GM12878 (cell line): Measurements from ENCODE around the gene ZCCHC4. TPM values are rescaled to one million over a fixed set of nuclear protein-coding genes. Genes with fewer than 3 reads are reported as not detected.

ENCODE experiments used
- ATAC-seq: fragments of 200-7000 bp; cut with Tn5 transposase; 3 replicates; pipeline ENCODE4 v1.9.1; 2020; ENCODE audit warnings: mild to moderate bottlenecking, moderate library complexity
- BruUV-seq: library from RNA; stranded (reverse); fragments of 400-500 nt; replicated peaks from 2 replicates; lab custom pipeline; 2021; lab: Mats Ljungman, UMichigan
- CTCF ChIA-PET: fragments of 300-600 bp; sonication (Branson Sonifier 250); formaldehyde crosslinking; extraction: SDS; loops from one replicate; lab custom pipeline; 2021; ENCODE audit warnings: inconsistent platforms; lab: Yijun Ruan, JAX
- POLR2A ChIA-PET: fragments of 350-600 bp; formaldehyde crosslinking; extraction: SDS; loops from one replicate; lab custom pipeline; 2021; ENCODE audit warnings: inconsistent platforms; lab: Charles Lee
- RAD21 ChIA-PET: fragments of 300-600 bp; sonication (Branson Sonifier 250); formaldehyde crosslinking; loops from one replicate; lab custom pipeline; 2023; ENCODE audit warnings: antibody characterized with exemption; ENCODE audit not compliant: unreplicated experiment; lab: Charles Lee
- SMC1A ChIA-PET: fragments of 300-600 bp; sonication (Branson Sonifier 250); formaldehyde crosslinking; loops from one replicate; lab custom pipeline; 2023; ENCODE audit not compliant: unreplicated experiment, uncharacterized antibody; lab: Charles Lee
- DNase-seq: peaks from one replicate; pipeline ENCODE4 v3.0.0-alpha.2; 2011; ENCODE audit warnings: low read depth, low spot score
- FAIRE-seq: peaks from 3 replicates; lab custom pipeline; 2011; peaks lifted over from hg19 to GRCh38; lab: Jason Lieb, UNC
- H2AFZ ChIP-seq: 2 replicates; pipeline ENCODE4 v1.6.0; 2011; ENCODE audit warnings: low read depth, low read length, control low read depth; ENCODE audit not compliant: control insufficient read depth
- H3K27ac ChIP-seq: 2 replicates; pipeline ENCODE4 v1.5.1; 2011; ENCODE audit warnings: control low read depth; ENCODE audit not compliant: control insufficient read depth, insufficient read depth
- H3K27me3 ChIP-seq, 2 experiments: replicated peaks in 1 of 2; 2 replicates each; pipeline versions ENCODE4 v1.6.0 to v1.6.1; 2011; ENCODE audit warnings: low read length in 1 of 2; ENCODE audit not compliant: control insufficient read depth in 2 of 2, insufficient read depth in 2 of 2
- H3K36me3 ChIP-seq, 2 experiments: 2 replicates each; pipeline ENCODE4 v1.5.1; 2011; ENCODE audit warnings: low read length in 1 of 2; ENCODE audit not compliant: control insufficient read depth in 2 of 2, insufficient read depth in 2 of 2
- H3K4me1 ChIP-seq: 2 replicates; pipeline ENCODE4 v1.6.1; 2011; ENCODE audit warnings: mild to moderate bottlenecking, low read length, moderate library complexity, mixed read lengths; ENCODE audit not compliant: control insufficient read depth, insufficient read depth
- H3K4me2 ChIP-seq: 2 replicates; pipeline ENCODE4 v1.6.0; 2011; ENCODE audit warnings: control low read depth; ENCODE audit not compliant: control insufficient read depth, insufficient read depth
- H3K4me3 ChIP-seq: fragments of 200-600 bp; sonication (generic); 2 replicates; pipeline ENCODE4 v1.5.1; 2016
- H3K79me2 ChIP-seq: 2 replicates; pipeline ENCODE4 v1.6.0; 2011; ENCODE audit warnings: low read length; ENCODE audit not compliant: control insufficient read depth, insufficient read depth
- H3K9ac ChIP-seq: 2 replicates; pipeline ENCODE4 v1.8.0; 2011; ENCODE audit warnings: low read length, control low read depth, mixed read lengths; ENCODE audit not compliant: control insufficient read depth, insufficient read depth
- H3K9me3 ChIP-seq: replicated peaks from 3 replicates; pipeline ENCODE4 v1.5.1; 2011; ENCODE audit warnings: mild to moderate bottlenecking, low read length; ENCODE audit not compliant: control insufficient read depth, insufficient read depth
- H4K20me1 ChIP-seq: 2 replicates; pipeline ENCODE4 v1.6.0; 2011; ENCODE audit not compliant: control insufficient read depth, insufficient read depth
- ELK1 ChIP-seq: IDR thresholded peaks from 2 replicates; pipeline ENCODE4 v1.6.1; 2012; ENCODE audit warnings: low read depth, low read length, improper control_type of control experiment
- GATAD2B ChIP-seq: fragments of 450-650 bp; conservative IDR thresholded peaks from 2 replicates; pipeline ENCODE4 v1.6.1; 2017; ENCODE audit warnings: low read depth, mild to moderate bottlenecking, moderate library complexity
- HSF1 ChIP-seq: fragments of 150-350 bp; IDR thresholded peaks from 2 replicates; pipeline ENCODE4 v1.6.1; 2014; ENCODE audit warnings: mild to moderate bottlenecking, low read depth, low read length
- MTA3 ChIP-seq: IDR thresholded peaks from 2 replicates; pipeline ENCODE4 v1.6.1; 2012; ENCODE audit warnings: low read length, inconsistent platforms, borderline replicate concordance
- PKNOX1 ChIP-seq: fragments of 450-650 bp; IDR thresholded peaks from 2 replicates; pipeline ENCODE4 v1.6.1; 2016; ENCODE audit warnings: mild to moderate bottlenecking
- POLR2A ChIP-seq: IDR thresholded peaks from 2 replicates; pipeline ENCODE4 v1.6.1; 2011; ENCODE audit warnings: low read depth, mild to moderate bottlenecking, low read length
- PRDM15 ChIP-seq: fragments of 450-650 bp; formaldehyde crosslinking; IDR thresholded peaks from 2 replicates; pipeline ENCODE4 v1.4.0; 2020; ENCODE audit warnings: mild to moderate bottlenecking, moderate library complexity
- RCOR1 ChIP-seq: conservative IDR thresholded peaks from 2 replicates; pipeline ENCODE4 v1.6.1; 2012; ENCODE audit warnings: low read depth, low read length, improper control_type of control experiment
- SUZ12 ChIP-seq: fragments of 200-600 bp; sonication (generic); IDR thresholded peaks from one replicate; pipeline ENCODE4 v1.6.1; 2018; ENCODE audit warnings: antibody characterized with exemption, mild to moderate bottlenecking; ENCODE audit not compliant: unreplicated experiment
- WGBS: methylation state at CpG from one replicate; pipeline ENCODE4 v1.1.6; 2016; ENCODE audit warnings: low lambda C conversion rate; ENCODE audit not compliant: insufficient replicate concordance, insufficient coverage; ENCODE audit errors: missing lambda C conversion rate; 5-methylcytosine and 5-hydroxymethylcytosine counted together
- in situ Hi-C: fragments of 300-500 bp; cut with MboI; formaldehyde crosslinking; loops from 9 replicates; pipeline ENCODE4 v1.14.3; 2018; ENCODE audit warnings: mixed read lengths
- intact Hi-C: fragments of 100-400 bp; cut with micrococcal nuclease; formaldehyde crosslinking; loops from one replicate; pipeline ENCODE4 v1.14.2; 2022; ENCODE audit not compliant: unreplicated experiment
- polyA plus RNA-seq, 11 experiments: library from polyadenylated mRNA; depleted of rRNA in 4 of 11; unstranded in 6 of 11; stranded (reverse) in 5 of 11; fragments of >200 nt; fragmentation: Nextera tagmentation in 4 of 11; fragmentation: Illumina TruSeq in 1 of 11; extraction: Ambion mirVana in 4 of 11; extraction: Trizol in 1 of 11; gene quantifications; 1 replicate in 1 of 11; 2 replicates in 10 of 11; pipeline versions ENCODE4 v1.2.1 to v1.2.3, GENCODE V29; 2011 to 2016; ENCODE audit warnings: inconsistent platforms in 2 of 11, missing spikeins in 2 of 11, low read depth in 1 of 11
- total RNA-seq, 4 experiments: library from RNA; depleted of rRNA in 3 of 4; stranded (reverse); fragments of >200 nt in 3 of 4; fragmentation: Illumina TruSeq in 1 of 4; extraction: Trizol in 1 of 4; gene quantifications; 2 replicates each; pipeline versions ENCODE4 v1.2.1 to v1.2.3, GENCODE V29; 2013 to 2021

ZCCHC4 gene
- total and polyA plus RNA-seq, 10 of the 15 experiments (the other 5 are each of a cell fraction or from before 2014, with no cell fraction given), result 3.2 to 17.7 (median 12.7) TPM

- ATAC-seq, result no peak
- BruUV-seq, result no TSS peak
- intact Hi-C loops (no loop called here), in situ Hi-C loops (no loop called here)
- H3K9me3 ChIP-seq, result 0 out of 3 replicates have a peak, but pooled peaks cover 2% of the 10 kb centered on the region
- ChIA-PET RAD21 (no interaction called here), CTCF (no interaction called here), SMC1A (no interaction called here), POLR2A (interaction anchor here (1.1 kb wide), 1 partner anchor 9 kb away, joined by 3 read pairs; no protein-coding TSS in a partner anchor)
- FAIRE-seq, result no peak
- H4K20me1 ChIP-seq, result no peaks in the 10 kb centered on the region
- H3K4me1 ChIP-seq, result peaks cover 7% of the 10 kb centered on the region
- H3K9ac ChIP-seq, result no peak overlapping the region
- no peak overlapping the region for H3K4me3 ChIP-seq
- no peaks in the 10 kb centered on the region for H3K36me3 ChIP-seq
- no peak overlapping the region for H2AFZ ChIP-seq
- H3K79me2 ChIP-seq, result no peaks in the 10 kb centered on the region
- no peaks in the 10 kb centered on the region for H3K27me3 ChIP-seq
- no peak for TF ChIP-seq HSF1
- no peak for TF ChIP-seq POLR2A
- TF ChIP-seq GATAD2B, result no peak
- TF ChIP-seq ELK1, result no peak
- no peak for TF ChIP-seq SUZ12
- TF ChIP-seq PRDM15 (CRISPR knock-in tag), result no peak
- TF ChIP-seq PKNOX1, result no peak
- TF ChIP-seq RCOR1, result no peak
- TF ChIP-seq MTA3, result no peak
- DNase-seq, result no peak
- no peak overlapping the region for H3K27ac ChIP-seq
- no peak overlapping the region for H3K4me2 ChIP-seq
- WGBS, result 51% methylated on average over 3 of the region's 3 CpGs
Measured at GRCh38 chr4:25303578-25303977, 9.0 kb upstream of the ZCCHC4 start.
